Upper lobe of left lung (tissue), 6 donors: ENCODE results near the gene RNASE7. TPM values are rescaled to one million over a fixed set of nuclear protein-coding genes. Genes with fewer than 3 reads are reported as not detected.

ENCODE experiments used
- ATAC-seq, 2 donors: fragments of 200-7000 bp; cut with Tn5 transposase; one replicate each; pipeline ENCODE4 v1.9.1; 2022; ENCODE audit warnings: mild to moderate bottlenecking in 2 of 2, moderate library complexity in 2 of 2; ENCODE audit not compliant: low FRiP score in 2 of 2
- DNase-seq, 2 donors: peaks; one replicate each; pipeline ENCODE4 v3.0.0-alpha.2; 2019 to 2020
- H3K27ac ChIP-seq, 4 donors: fragments of 200-600 bp; sonication (generic); one replicate each; pipeline ENCODE4 v1.5.1; 2016 to 2019
- H3K27me3 ChIP-seq, 4 donors: fragments of 200-600 bp; sonication (generic); one replicate each; pipeline ENCODE4 v1.5.1; 2017 to 2019
- H3K36me3 ChIP-seq, 4 donors: fragments of 200-600 bp; sonication (generic); one replicate each; pipeline ENCODE4 v1.5.1; 2016 to 2019
- H3K4me1 ChIP-seq, 4 donors: fragments of 200-600 bp; sonication (generic); one replicate each; pipeline ENCODE4 v1.5.1; 2018 to 2019
- H3K4me3 ChIP-seq, 4 donors: fragments of 200-600 bp; sonication (generic); one replicate each; pipeline ENCODE4 v1.5.1; 2017 to 2019; ENCODE audit warnings: mild to moderate bottlenecking in 2 of 4, moderate library complexity in 1 of 4
- H3K9me3 ChIP-seq, 4 donors: fragments of 200-600 bp; sonication (generic); one replicate each; pipeline ENCODE4 v1.5.1; 2018 to 2019
- CTCF ChIP-seq, 6 experiments: fragments of 450-650 bp in 4 of 6; fragments of 200-600 bp in 2 of 6; sonication (generic) in 2 of 6; IDR thresholded peaks; one replicate each; pipeline ENCODE4 v1.5.1; 2016 to 2019; ENCODE audit warnings: antibody characterized with exemption in 6 of 6
- EP300 ChIP-seq, 4 donors: sonication (generic); formaldehyde crosslinking; IDR thresholded peaks; one replicate each; pipeline ENCODE4 v1.5.1; 2017; ENCODE audit warnings: antibody characterized with exemption in 4 of 4, control low read depth in 2 of 4
- POLR2A ChIP-seq, 4 donors: fragments of 450-650 bp; IDR thresholded peaks; one replicate each; pipeline ENCODE4 v1.5.1; 2016 to 2017; ENCODE audit warnings: antibody characterized with exemption in 4 of 4, mild to moderate bottlenecking in 2 of 4
- POLR2AphosphoS5 ChIP-seq, 2 donors: sonication (generic); formaldehyde crosslinking; IDR thresholded peaks; one replicate each; pipeline ENCODE4 v1.5.1; 2017; ENCODE audit warnings: antibody characterized with exemption in 2 of 2
- WGBS, 2 donors: methylation state at CpG; one replicate each; pipeline ENCODE4 v1.1.5; 2017 to 2018; 5-methylcytosine and 5-hydroxymethylcytosine counted together
- total RNA-seq, 6 donors: library from RNA; depleted of rRNA in 4 of 6; stranded (reverse); fragments of >200 nt in 4 of 6; gene quantifications; one replicate each; pipeline versions ENCODE4 v1.1.0 to v1.2.1, GENCODE V29; 2016 to 2021
- donor health status: DM: no; HTN: no; CAD: no; lungs with moderate emphysema.
- donor health status: DM: no; HTN: yes; CAD: no; lungs with severe emphysema.

The RNASE7 gene
- total RNA-seq, 6 donors from 2014 or later, result not detected

- Histone ChIP-seq H3K27me3 (no peaks in the 10 kb centered on the region), H3K4me3 (no peak overlapping the region), H3K4me1 (peaks cover 0 to 5% (median 0%) of the 10 kb centered on the region in 4 donors), H3K27ac (no peak overlapping the region), H3K36me3 (no peaks in the 10 kb centered on the region), H3K9me3 (no peaks in the 10 kb centered on the region)
- ATAC-seq (no peak), DNase-seq (no peak)
- WGBS, 2 donors, result 75 to 83% methylated on average over 13 of the region's 13 CpGs
- TF ChIP-seq EP300 (IDR thresholded peaks at IDR 0.05) (no peak), POLR2A (IDR thresholded peaks at IDR 0.05) (no peak), POLR2AphosphoS5 (IDR thresholded peaks at IDR 0.05) (no peak), CTCF (IDR thresholded peaks at IDR 0.05) (no peak)
These were observed 18.6 kb downstream of the RNASE7 start for GRCh38 chr14:21060614-21061346.

- H3K9me3 ChIP-seq, result no peaks in the 10 kb centered on the region
- 88 to 90% methylated on average over 3 of the region's 3 CpGs for WGBS, 2 donors
- no peak overlapping the region for H3K4me3 ChIP-seq
- no peak overlapping the region for H3K27ac ChIP-seq
- H3K4me1 ChIP-seq, result peaks cover 0 to 2% (median 0%) of the 10 kb centered on the region in 4 donors
- TF ChIP-seq POLR2A (IDR thresholded peaks at IDR 0.05) (no peak), EP300 (IDR thresholded peaks at IDR 0.05) (no peak), POLR2AphosphoS5 (IDR thresholded peaks at IDR 0.05) (no peak), CTCF (IDR thresholded peaks at IDR 0.05) (no peak)
- DNase-seq (no peak), ATAC-seq (no peak)
- no peaks in the 10 kb centered on the region for H3K36me3 ChIP-seq
- no peaks in the 10 kb centered on the region for H3K27me3 ChIP-seq
These were observed 19.1 kb downstream of the RNASE7 start for GRCh38 chr14:21061347-21061668.

DNA sequence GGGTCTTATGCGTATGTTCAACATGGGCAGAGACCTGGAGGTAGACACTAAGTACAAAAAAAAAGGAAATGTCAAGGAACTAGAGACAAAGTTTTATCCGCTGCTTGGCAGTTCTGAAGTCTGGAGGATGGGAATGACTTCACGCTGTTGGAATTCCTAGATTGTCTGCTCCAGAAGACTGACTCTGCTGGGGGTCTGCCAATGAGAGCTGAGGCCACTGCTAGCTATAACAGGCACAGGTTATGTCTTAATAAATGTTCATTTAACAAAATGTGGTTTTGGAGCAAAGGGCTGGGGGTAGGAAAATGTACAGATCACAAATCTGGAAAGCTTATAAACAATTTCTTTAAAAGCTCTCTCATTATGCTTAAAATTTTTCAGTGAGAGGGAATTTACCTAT, 21.3 kb downstream of the RNASE7 start:
- ATAC-seq, result peak in 1 of 2 donors; percentile 64
- no peaks in the 10 kb centered on the region for H3K27me3 ChIP-seq
- H3K27ac ChIP-seq, result no peak overlapping the region
- no peak for DNase-seq
- 65 to 79% methylated on average over 3 of the region's 3 CpGs for WGBS, 2 donors
- no peak for TF ChIP-seq POLR2AphosphoS5 (IDR thresholded peaks at IDR 0.05)
- TF ChIP-seq POLR2A (IDR thresholded peaks at IDR 0.05), result no peak
- TF ChIP-seq CTCF (IDR thresholded peaks at IDR 0.05), result no peak
- no peak for TF ChIP-seq EP300 (IDR thresholded peaks at IDR 0.05)
- peaks cover under 1 to 3% (median 2%) of the 10 kb centered on the region in 4 donors for H3K4me1 ChIP-seq
- no peak overlapping the region for H3K4me3 ChIP-seq
- H3K9me3 ChIP-seq, result no peaks in the 10 kb centered on the region
- H3K36me3 ChIP-seq, result no peaks in the 10 kb centered on the region

GRCh38 chr14:21066882-21067502, 24.8 kb downstream of the RNASE7 start:
- TF ChIP-seq POLR2AphosphoS5 (IDR thresholded peaks at IDR 0.05) (no peak), CTCF (IDR thresholded peaks at IDR 0.05) (no peak), EP300 (IDR thresholded peaks at IDR 0.05) (no peak), POLR2A (IDR thresholded peaks at IDR 0.05) (no peak)
- WGBS, 2 donors, result 83 to 84% methylated on average over 7 of the region's 7 CpGs
- H3K36me3 ChIP-seq, result no peaks in the 10 kb centered on the region
- H3K9me3 ChIP-seq, result no peaks in the 10 kb centered on the region
- DNase-seq (no peak), ATAC-seq (no peak)
- peaks cover 28 to 38% (median 30%) of the 10 kb centered on the region in 4 donors for H3K4me1 ChIP-seq
- no peak overlapping the region for H3K27ac ChIP-seq
- H3K27me3 ChIP-seq, result no peaks in the 10 kb centered on the region
- no peak overlapping the region for H3K4me3 ChIP-seq
